ENCODE data around the gene TAF5. TPM values are rescaled to one million over a fixed set of nuclear protein-coding genes. Genes with fewer than 3 reads are reported as not detected.

Gene TAF5
- total and polyA plus RNA-seq, 2 experiments from 2014 or later, result 10.4 to 25.9 TPM

- Mint-ChIP-seq H3K27me3 (ENCODE audit: insufficient read depth, low read depth, poor library complexity) (peaks cover 4% of the 10 kb centered on the region), H3K27ac (no peak overlapping the region), H3K36me3 (ENCODE audit: low read depth) (peaks cover 61% of the 10 kb centered on the region), H3K9me3 (no peaks in the 10 kb centered on the region; the same call in 1 of the 3 replicates), H3K4me3 (peak overlapping the region; percentile 62), H3K4me1 (peaks cover 20% of the 10 kb centered on the region)
- H3F3A ChIP-seq (replicated peaks; ENCODE audit: low read depth), result 0 out of 2 replicates have a peak, but pooled peaks cover 3% of the 10 kb centered on the region
- peaks cover 9% of the 10 kb centered on the region for H3K4me1 ChIP-seq (ENCODE audit: insufficient read depth)
- ATAC-seq (no peak), DNase-seq (ENCODE audit: low spot score) (no peak)
- H3K4me2 ChIP-seq, result no peak overlapping the region
- H3K9me2 ChIP-seq (ENCODE audit: insufficient read depth), result no peaks in the 10 kb centered on the region
- H3K4me3 ChIP-seq, result no peak overlapping the region
- no peak for TF ChIP-seq CTCF (conservative IDR thresholded peaks at IDR 0.05; ENCODE audit: low read depth in 2 of 2)
- TF ChIP-seq ZNF331 (CRISPR knock-in tag; IDR thresholded peaks at IDR 0.05; ENCODE audit: low read depth), result no peak
- TF ChIP-seq ZNF462 (CRISPR knock-in tag; IDR thresholded peaks at IDR 0.05), result no peak
- no peak for TF ChIP-seq ETS1 (IDR thresholded peaks at IDR 0.05)
- no peak overlapping the region for H3K27ac ChIP-seq (ENCODE audit: low read depth)
- no peak overlapping the region for H2AFZ ChIP-seq
- peaks cover under 1% of the 10 kb centered on the region for H4K20me1 ChIP-seq (replicated peaks; ENCODE audit: insufficient read depth)
- peaks cover 53% of the 10 kb centered on the region for H3K79me2 ChIP-seq (replicated peaks; ENCODE audit: insufficient read depth)
- peaks cover 8% of the 10 kb centered on the region for H3K36me3 ChIP-seq (ENCODE audit: insufficient read depth)
- H3K27me3 ChIP-seq (ENCODE audit: insufficient read depth), result no peaks in the 10 kb centered on the region
These were observed 26.4 kb downstream of the TAF5 start for GRCh38 chr10:103394180-103394579.
